SK-N-SH treated with all-trans-retinoic acid at 6 μM for 48 hours (cell line): ENCODE measurements around the gene DENND1B.
"Not testable (repeated sequence)": the region's sequence is repeated elsewhere in the genome, so short reads cannot be mapped to it uniquely, and the experiment has no call there.

ENCODE experiments used
- CREB5 ChIP-seq: fragments of 250-450 bp; sonication (Bioruptor Pico); IDR thresholded peaks from 2 replicates; pipeline ENCODE4 v1.5.1; 2020; ENCODE audit warnings: low read depth, mild to moderate bottlenecking, moderate library complexity
- CSRNP3 ChIP-seq: fragments of 250-450 bp; sonication (Bioruptor Pico); IDR thresholded peaks from 2 replicates; pipeline ENCODE4 v1.5.1; 2021; ENCODE audit warnings: mild to moderate bottlenecking, moderate library complexity
- TCF4 ChIP-seq: fragments of 250-450 bp; sonication (Bioruptor Pico); IDR thresholded peaks from 2 replicates; pipeline ENCODE4 v1.8.0; 2021; ENCODE audit warnings: mild to moderate bottlenecking, moderate library complexity, borderline replicate concordance
- TOX ChIP-seq: fragments of 250-450 bp; sonication (Bioruptor Pico); IDR thresholded peaks from 2 replicates; pipeline ENCODE4 v1.8.0; 2021; ENCODE audit warnings: mild to moderate bottlenecking, moderate library complexity, borderline replicate concordance
- TSHZ2 ChIP-seq: fragments of 250-450 bp; sonication (Bioruptor Pico); IDR thresholded peaks from 2 replicates; pipeline ENCODE4 v1.5.0; 2020; ENCODE audit warnings: mild to moderate bottlenecking, moderate library complexity

GRCh38 chr1:197700688-197701087 is 74.6 kb downstream of the DENND1B start:
- not testable (repeated sequence) for TF ChIP-seq CSRNP3 (CRISPR knock-in tag); TOX (CRISPR knock-in tag); TSHZ2 (CRISPR knock-in tag); TCF4; CREB5 (CRISPR knock-in tag)
